RPMI8226 (cell line): ENCODE measurements around the gene ARHGAP15.
"Not testable (repeated sequence)": the region's sequence is repeated elsewhere in the genome, so short reads cannot be mapped to it uniquely, and the experiment has no call there.

Experiments used
- DNase-seq: peaks from one replicate; pipeline ENCODE4 v3.0.0-alpha.2; 2015

Gene ARHGAP15

GRCh38 chr2:143501106-143501676 lies 372.0 kb downstream of the ARHGAP15 start:
- DNase-seq = no peak

GRCh38 chr2:143503280-143503679 lies 374.1 kb downstream of the ARHGAP15 start:
- no peak for DNase-seq

- DNase-seq = no peak
These were observed 375.2 kb downstream of the ARHGAP15 start for GRCh38 chr2:143504397-143504796.

- DNase-seq = no peak
These were observed 376.3 kb downstream of the ARHGAP15 start for GRCh38 chr2:143505542-143505941.

- no peak for DNase-seq
These were observed 383.9 kb downstream of the ARHGAP15 start for GRCh38 chr2:143513081-143513480.

GRCh38 chr2:143514413-143514812 lies 385.2 kb downstream of the ARHGAP15 start:
- no peak for DNase-seq

- no peak for DNase-seq
These were observed 386.1 kb downstream of the ARHGAP15 start for GRCh38 chr2:143515318-143515717.

GRCh38 chr2:143519521-143519920 lies 390.3 kb downstream of the ARHGAP15 start:
- no peak for DNase-seq

- no peak for DNase-seq
These were observed 392.2 kb downstream of the ARHGAP15 start for GRCh38 chr2:143521396-143521795.

GRCh38 chr2:143522699-143523098 lies 393.5 kb downstream of the ARHGAP15 start:
- no peak for DNase-seq

- DNase-seq = no peak
These were observed 394.9 kb downstream of the ARHGAP15 start for GRCh38 chr2:143524119-143524553.

GRCh38 chr2:143524559-143525401 lies 395.6 kb downstream of the ARHGAP15 start:
- no peak for DNase-seq

- no peak for DNase-seq
These were observed 396.2 kb downstream of the ARHGAP15 start for GRCh38 chr2:143525402-143525860.

GRCh38 chr2:143526498-143526897 lies 397.3 kb downstream of the ARHGAP15 start:
- DNase-seq = no peak

GRCh38 chr2:143528021-143528420 lies 398.8 kb downstream of the ARHGAP15 start:
- DNase-seq = no peak

- no peak for DNase-seq
These were observed 400.0 kb downstream of the ARHGAP15 start for GRCh38 chr2:143529118-143529720.

GRCh38 chr2:143530758-143531157 lies 401.5 kb downstream of the ARHGAP15 start:
- DNase-seq = no peak

- no peak for DNase-seq
These were observed 402.8 kb downstream of the ARHGAP15 start for GRCh38 chr2:143532061-143532460.

GRCh38 chr2:143533846-143534245 lies 404.6 kb downstream of the ARHGAP15 start:
- no peak for DNase-seq

GRCh38 chr2:143535802-143536201 lies 406.6 kb downstream of the ARHGAP15 start:
- no peak for DNase-seq

GRCh38 chr2:143541899-143542298 lies 412.7 kb downstream of the ARHGAP15 start:
- not testable (repeated sequence) for DNase-seq

- DNase-seq = no peak
These were observed 416.1 kb downstream of the ARHGAP15 start for GRCh38 chr2:143545059-143545948.

GRCh38 chr2:143545949-143546255 lies 416.7 kb downstream of the ARHGAP15 start:
- no peak for DNase-seq
